ENCODE data around the gene ARHGEF28.

The ARHGEF28 gene

GRCh38 chr5:73911761-73912393 is 285.9 kb downstream of the ARHGEF28 start:
- DNase-seq = no peak

GRCh38 chr5:73912821-73913271 is 286.9 kb downstream of the ARHGEF28 start:
- DNase-seq = no peak

GRCh38 chr5:73913971-73914370 is 288.0 kb downstream of the ARHGEF28 start:
- DNase-seq = no peak

- no peak for DNase-seq
Observed at GRCh38 chr5:73915345-73915744, 289.3 kb downstream of the ARHGEF28 start.

- DNase-seq = no peak
Observed at GRCh38 chr5:73917433-73917832, 291.4 kb downstream of the ARHGEF28 start.

GRCh38 chr5:73917891-73918290 is 291.9 kb downstream of the ARHGEF28 start:
- DNase-seq = no peak

GRCh38 chr5:73918791-73919221 is 292.8 kb downstream of the ARHGEF28 start:
- no peak for DNase-seq

- DNase-seq = no peak
Observed at GRCh38 chr5:73921741-73922140, 295.7 kb downstream of the ARHGEF28 start.

- no peak for DNase-seq
Observed at GRCh38 chr5:73922224-73922623, 296.2 kb downstream of the ARHGEF28 start.

- no peak for DNase-seq
Observed at GRCh38 chr5:73922875-73923557, 297.0 kb downstream of the ARHGEF28 start.

- DNase-seq = no peak
Observed at GRCh38 chr5:73928476-73929070, 302.6 kb downstream of the ARHGEF28 start.

- DNase-seq = no peak
Observed at GRCh38 chr5:73935719-73936118, 309.7 kb downstream of the ARHGEF28 start.

GRCh38 chr5:73938280-73938937 is 312.4 kb downstream of the ARHGEF28 start:
- no peak for DNase-seq

- DNase-seq = no peak
Observed at GRCh38 chr5:73938938-73939320, 312.9 kb downstream of the ARHGEF28 start.

GRCh38 chr5:73939557-73939956 is 313.6 kb downstream of the ARHGEF28 start:
- no peak for DNase-seq

GRCh38 chr5:73940026-73940425 is 314.0 kb downstream of the ARHGEF28 start:
- no peak for DNase-seq

- DNase-seq = no peak
Observed at GRCh38 chr5:73940801-73941200, 314.8 kb downstream of the ARHGEF28 start.

- no peak for DNase-seq
Observed at GRCh38 chr5:73942783-73943182, 316.8 kb downstream of the ARHGEF28 start.

GRCh38 chr5:73943397-73943796 is 317.4 kb downstream of the ARHGEF28 start:
- DNase-seq = no peak

- DNase-seq = no peak
Observed at GRCh38 chr5:73944581-73944980, 318.6 kb downstream of the ARHGEF28 start.

GRCh38 chr5:73945505-73945904 is 319.5 kb downstream of the ARHGEF28 start:
- DNase-seq = peak; percentile 28

- DNase-seq = no peak
Observed at GRCh38 chr5:73946278-73946677, 320.3 kb downstream of the ARHGEF28 start.

GRCh38 chr5:73946919-73947602 is 321.1 kb downstream of the ARHGEF28 start:
- DNase-seq = no peak
